IPS-20b (cell line): ENCODE data around the gene C16orf82.

ENCODE experiments used
- H3K27ac ChIP-seq: one replicate; pipeline ENCODE4 v1.5.1; 2013; ENCODE audit warnings: low read length
- H3K27me3 ChIP-seq: 2 replicates; pipeline ENCODE4 v1.6.1; 2013; ENCODE audit warnings: mild to moderate bottlenecking, low read length, inconsistent platforms; ENCODE audit not compliant: insufficient read depth
- H3K36me3 ChIP-seq: 2 replicates; pipeline ENCODE4 v1.6.1; 2013; ENCODE audit warnings: low read depth, mild to moderate bottlenecking, inconsistent platforms, low read length, moderate library complexity; ENCODE audit not compliant: insufficient read depth
- H3K4me1 ChIP-seq: 2 replicates; pipeline ENCODE4 v1.6.1; 2013; ENCODE audit warnings: mild to moderate bottlenecking, control low read depth, inconsistent platforms, low read length, moderate library complexity; ENCODE audit not compliant: insufficient read depth
- H3K4me3 ChIP-seq: 2 replicates; pipeline ENCODE4 v1.5.1; 2013; ENCODE audit warnings: mild to moderate bottlenecking, low read length, inconsistent platforms
- H3K9ac ChIP-seq: 2 replicates; pipeline ENCODE4 v1.6.1; 2013; ENCODE audit warnings: low read depth, mild to moderate bottlenecking, inconsistent platforms, low read length, moderate library complexity
- H3K9me3 ChIP-seq: 2 replicates; pipeline ENCODE4 v1.6.1; 2013; ENCODE audit warnings: mild to moderate bottlenecking, low read depth, low read length, inconsistent platforms; ENCODE audit not compliant: insufficient read depth

C16orf82 gene

GRCh38 chr16:27066668-27067537, at the start of gene C16orf82:
C16orf82 (plus strand) TSS chr16:27066927.
- H3K9me3 ChIP-seq = no peaks in the 10 kb centered on the region
- H3K4me3 ChIP-seq = no peak within 1 kb of the TSS
- no peaks in the 10 kb centered on the region for H3K36me3 ChIP-seq
- H3K27ac ChIP-seq = no peak within 1 kb of the TSS
- H3K4me1 ChIP-seq = peaks cover 2% of the 10 kb centered on the region; the same call in 1 of the 2 replicates
- no peak within 1 kb of the TSS for H3K9ac ChIP-seq
- H3K27me3 ChIP-seq = peaks cover 12% of the 10 kb centered on the region

GRCh38 chr16:27020031-27020430, 46.7 kb upstream of the C16orf82 start:
- Histone ChIP-seq H3K27me3 (no peaks in the 10 kb centered on the region), H3K4me1 (peaks cover 5% of the 10 kb centered on the region; the same call in 1 of the 2 replicates), H3K4me3 (no peak overlapping the region), H3K27ac (no peak overlapping the region), H3K9ac (no peak overlapping the region), H3K36me3 (no peaks in the 10 kb centered on the region), H3K9me3 (no peaks in the 10 kb centered on the region)

GRCh38 chr16:27024010-27024409, 42.7 kb upstream of the C16orf82 start:
- H3K4me3 ChIP-seq = no peak overlapping the region
- H3K36me3 ChIP-seq = no peaks in the 10 kb centered on the region
- no peak overlapping the region for H3K9ac ChIP-seq
- no peak overlapping the region for H3K27ac ChIP-seq
- no peaks in the 10 kb centered on the region for H3K9me3 ChIP-seq
- no peaks in the 10 kb centered on the region for H3K4me1 ChIP-seq
- H3K27me3 ChIP-seq = no peaks in the 10 kb centered on the region

- Histone ChIP-seq H3K9me3 (no peaks in the 10 kb centered on the region), H3K9ac (no peak overlapping the region), H3K27ac (no peak overlapping the region), H3K27me3 (no peaks in the 10 kb centered on the region), H3K4me1 (no peaks in the 10 kb centered on the region), H3K4me3 (no peak overlapping the region), H3K36me3 (no peaks in the 10 kb centered on the region)
Measured at GRCh38 chr16:27025581-27025980, 41.1 kb upstream of the C16orf82 start.

- Histone ChIP-seq H3K9ac (no peak overlapping the region), H3K9me3 (no peaks in the 10 kb centered on the region), H3K36me3 (no peaks in the 10 kb centered on the region), H3K4me1 (no peaks in the 10 kb centered on the region), H3K4me3 (no peak overlapping the region), H3K27ac (no peak overlapping the region), H3K27me3 (no peaks in the 10 kb centered on the region)
Measured at GRCh38 chr16:27027971-27028370, 38.8 kb upstream of the C16orf82 start.

- H3K27ac ChIP-seq = no peak overlapping the region
- no peak overlapping the region for H3K9ac ChIP-seq
- H3K4me1 ChIP-seq = no peaks in the 10 kb centered on the region
- H3K27me3 ChIP-seq = no peaks in the 10 kb centered on the region
- no peaks in the 10 kb centered on the region for H3K9me3 ChIP-seq
- H3K4me3 ChIP-seq = no peak overlapping the region
- no peaks in the 10 kb centered on the region for H3K36me3 ChIP-seq
Measured at GRCh38 chr16:27028591-27029110, 38.1 kb upstream of the C16orf82 start.

- Histone ChIP-seq H3K27me3 (no peaks in the 10 kb centered on the region), H3K27ac (no peak overlapping the region), H3K36me3 (no peaks in the 10 kb centered on the region), H3K9me3 (no peaks in the 10 kb centered on the region), H3K9ac (no peak overlapping the region), H3K4me1 (no peaks in the 10 kb centered on the region), H3K4me3 (no peak overlapping the region)
Measured at GRCh38 chr16:27029525-27029924, 37.2 kb upstream of the C16orf82 start.

- Histone ChIP-seq H3K9ac (no peak overlapping the region), H3K36me3 (no peaks in the 10 kb centered on the region), H3K4me1 (no peaks in the 10 kb centered on the region), H3K9me3 (no peaks in the 10 kb centered on the region), H3K27me3 (no peaks in the 10 kb centered on the region), H3K4me3 (no peak overlapping the region), H3K27ac (no peak overlapping the region)
Measured at GRCh38 chr16:27033281-27033979, 33.3 kb upstream of the C16orf82 start.

- H3K27ac ChIP-seq = no peak overlapping the region
- no peak overlapping the region for H3K9ac ChIP-seq
- no peaks in the 10 kb centered on the region for H3K9me3 ChIP-seq
- no peak overlapping the region for H3K4me3 ChIP-seq
- H3K27me3 ChIP-seq = no peaks in the 10 kb centered on the region
- no peaks in the 10 kb centered on the region for H3K36me3 ChIP-seq
- H3K4me1 ChIP-seq = no peaks in the 10 kb centered on the region
Measured at GRCh38 chr16:27040732-27041131, 26.0 kb upstream of the C16orf82 start.

GRCh38 chr16:27046958-27047518, 19.7 kb upstream of the C16orf82 start:
- Histone ChIP-seq H3K4me3 (no peak overlapping the region), H3K9me3 (no peaks in the 10 kb centered on the region), H3K9ac (no peak overlapping the region), H3K36me3 (no peaks in the 10 kb centered on the region), H3K27me3 (no peaks in the 10 kb centered on the region; the same call in 1 of the 2 replicates), H3K4me1 (peaks cover 7% of the 10 kb centered on the region; the same call in 1 of the 2 replicates), H3K27ac (no peak overlapping the region)

- no peak overlapping the region for H3K4me3 ChIP-seq
- no peak overlapping the region for H3K9ac ChIP-seq
- no peaks in the 10 kb centered on the region for H3K36me3 ChIP-seq
- no peaks in the 10 kb centered on the region for H3K9me3 ChIP-seq
- no peak overlapping the region for H3K27ac ChIP-seq
- H3K27me3 ChIP-seq = no peaks in the 10 kb centered on the region; the same call in 1 of the 2 replicates
- peaks cover 7% of the 10 kb centered on the region; the same call in 1 of the 2 replicates for H3K4me1 ChIP-seq
Measured at GRCh38 chr16:27048316-27048715, 18.4 kb upstream of the C16orf82 start.
